HS-27A (cell line): Measurements from ENCODE around the gene NBAS.
"Not testable (repeated sequence)": the region's sequence is repeated elsewhere in the genome, so short reads cannot be mapped to it uniquely, and the experiment has no call there.

Source experiments
- DNase-seq: peaks from one replicate; pipeline ENCODE4 v3.0.0-alpha.2; 2012; ENCODE audit warnings: low read depth, missing footprints

The NBAS gene

DNA sequence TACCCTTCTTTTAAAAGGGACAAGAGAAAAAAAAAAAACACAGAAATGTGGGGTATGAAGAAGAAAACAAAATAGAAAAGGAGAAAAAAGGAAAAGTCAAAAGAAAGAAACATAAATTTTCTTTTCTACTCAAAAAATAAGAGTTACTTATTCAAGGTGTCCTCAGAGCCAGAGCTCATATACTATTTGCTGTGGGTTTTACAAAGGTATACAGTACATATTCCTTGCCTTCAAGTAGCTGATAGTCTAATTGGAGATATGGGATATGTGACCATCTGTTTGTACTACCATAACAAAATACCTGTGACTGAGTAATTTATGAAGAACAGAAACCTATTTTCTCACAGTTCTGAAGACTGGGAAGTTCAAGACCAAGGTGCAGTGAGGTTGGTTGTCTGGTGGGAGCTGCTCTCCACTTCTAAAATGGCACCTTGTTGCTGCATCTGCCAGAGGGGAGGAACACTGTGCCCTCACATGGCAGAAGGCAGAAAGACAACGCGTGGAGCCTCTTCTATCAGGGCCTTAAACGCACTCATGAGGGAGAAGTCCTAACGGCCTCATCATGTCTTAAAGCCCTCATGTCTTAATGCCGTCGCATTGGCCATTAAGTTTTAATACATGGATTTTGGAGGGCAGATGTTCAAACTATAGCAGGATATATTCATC is 33.9 kb downstream of the NBAS start:
- no peak for DNase-seq

DNA sequence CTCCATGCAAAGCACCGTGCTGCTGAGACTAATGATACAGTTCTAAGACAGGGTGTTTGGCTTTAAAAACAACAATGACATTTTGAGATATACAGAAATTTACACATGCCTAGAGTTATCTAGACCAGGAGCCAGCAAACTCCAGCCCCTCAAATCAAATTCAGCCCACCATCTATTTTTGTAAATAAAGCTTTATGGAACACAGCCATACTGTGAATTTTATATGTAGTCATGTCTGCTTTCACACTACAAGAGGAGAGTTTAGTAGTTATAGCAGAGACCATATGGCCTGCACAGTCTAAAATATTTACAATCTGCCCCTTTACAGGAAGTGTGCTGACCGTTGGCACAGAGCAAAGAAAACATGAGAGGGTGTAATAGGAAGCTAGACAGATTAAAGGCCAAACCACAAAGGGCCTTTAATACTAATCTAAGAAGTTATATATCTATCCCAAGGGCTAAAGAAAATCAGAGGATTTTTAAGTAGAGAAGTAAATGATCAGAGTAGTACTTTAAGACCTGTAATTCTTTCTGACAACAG is 39.4 kb downstream of the NBAS start:
- no peak for DNase-seq

- DNase-seq, result no peak
Measured at GRCh38 chr2:15520346-15520745, 40.8 kb downstream of the NBAS start.

DNA sequence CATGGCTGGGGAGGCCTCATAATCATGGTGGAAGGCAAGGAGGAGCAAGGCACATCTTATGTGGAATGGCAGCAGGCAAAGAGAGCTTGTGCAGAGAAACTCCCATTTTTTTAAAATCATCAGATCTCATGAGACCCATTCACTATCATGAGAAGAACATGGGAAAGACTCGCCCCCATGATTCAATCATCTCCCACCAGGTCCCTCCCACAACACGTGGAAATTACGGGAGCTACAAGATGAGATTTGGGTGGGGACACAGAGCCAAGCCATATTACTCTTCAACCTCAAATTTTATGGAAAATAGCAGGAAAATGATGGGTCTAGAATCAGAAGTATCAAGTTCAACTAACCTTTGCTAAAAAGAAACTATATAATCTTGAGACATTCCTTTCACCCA is 42.4 kb downstream of the NBAS start:
- DNase-seq, result not testable (repeated sequence)

DNA sequence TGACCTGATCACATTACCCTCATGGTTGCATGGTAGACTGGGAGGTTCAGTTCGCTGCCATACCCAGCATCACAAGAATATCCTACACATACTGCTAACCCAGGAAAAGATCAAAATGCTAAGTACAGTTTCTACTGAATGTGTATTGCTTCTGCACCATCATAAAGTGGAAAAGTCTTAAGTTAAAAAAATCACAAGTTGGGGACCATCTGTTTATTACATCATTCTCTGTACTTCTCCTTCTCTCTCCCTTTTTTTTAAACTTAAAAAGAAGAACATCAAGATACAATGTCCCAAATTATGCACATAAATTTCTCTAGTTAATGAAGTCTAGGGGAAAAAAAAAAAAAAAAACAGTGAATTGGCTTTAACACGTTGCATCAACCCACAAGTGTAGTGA is 43.3 kb downstream of the NBAS start:
- DNase-seq, result no peak

GRCh38 chr2:15511686-15512085 is 49.4 kb downstream of the NBAS start:
- DNase-seq, result no peak

DNA sequence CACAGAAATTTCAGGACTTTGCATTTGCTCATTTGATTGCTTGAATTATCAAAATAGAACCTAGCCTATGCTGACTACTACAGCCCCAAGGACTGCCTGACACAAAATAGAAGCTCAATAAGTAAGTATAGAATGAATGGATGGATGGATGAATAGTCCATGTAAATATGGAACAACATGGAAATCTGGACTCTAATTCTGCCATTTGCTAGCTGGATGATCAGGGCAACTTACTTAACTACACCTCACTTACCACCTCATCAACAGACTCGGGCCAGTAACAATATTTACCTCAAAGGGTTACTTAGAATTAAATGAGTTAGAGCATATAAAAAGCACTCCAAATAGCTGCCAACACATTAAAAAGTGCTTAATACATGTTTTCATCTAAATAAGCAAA is 50.6 kb downstream of the NBAS start:
- DNase-seq, result no peak

GRCh38 chr2:15510131-15510530 is 51.0 kb downstream of the NBAS start:
- no peak for DNase-seq

GRCh38 chr2:15507697-15508096 is 53.4 kb downstream of the NBAS start:
- DNase-seq, result no peak

GRCh38 chr2:15507061-15507460 is 54.1 kb downstream of the NBAS start:
- no peak for DNase-seq

DNA sequence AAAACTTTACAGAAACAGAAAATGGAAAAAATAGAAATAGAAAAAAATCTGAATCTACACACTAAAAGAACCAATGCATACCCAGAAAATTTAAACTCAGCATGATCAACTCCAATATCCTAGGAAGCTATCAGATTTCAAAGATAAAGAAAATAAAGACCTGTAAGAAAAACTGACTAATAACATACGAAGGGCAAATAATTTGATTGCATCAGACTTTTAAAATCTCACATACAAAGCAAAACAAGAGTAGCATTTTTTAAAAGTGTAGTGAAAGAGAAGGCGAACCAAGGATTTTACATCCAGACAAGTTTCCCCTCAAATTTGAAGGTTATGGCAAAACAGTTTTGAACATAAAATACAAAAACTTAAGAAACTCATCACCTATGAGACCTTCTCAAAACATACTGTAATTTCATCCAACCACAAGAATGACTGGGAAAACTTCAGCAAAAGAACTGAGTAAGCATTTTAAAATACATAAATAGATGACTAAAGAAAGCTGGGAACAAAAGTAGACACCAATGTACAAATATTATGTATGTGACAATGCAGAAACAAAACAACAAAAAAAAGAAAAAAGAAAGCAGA is 54.8 kb downstream of the NBAS start:
- DNase-seq, result no peak

DNA sequence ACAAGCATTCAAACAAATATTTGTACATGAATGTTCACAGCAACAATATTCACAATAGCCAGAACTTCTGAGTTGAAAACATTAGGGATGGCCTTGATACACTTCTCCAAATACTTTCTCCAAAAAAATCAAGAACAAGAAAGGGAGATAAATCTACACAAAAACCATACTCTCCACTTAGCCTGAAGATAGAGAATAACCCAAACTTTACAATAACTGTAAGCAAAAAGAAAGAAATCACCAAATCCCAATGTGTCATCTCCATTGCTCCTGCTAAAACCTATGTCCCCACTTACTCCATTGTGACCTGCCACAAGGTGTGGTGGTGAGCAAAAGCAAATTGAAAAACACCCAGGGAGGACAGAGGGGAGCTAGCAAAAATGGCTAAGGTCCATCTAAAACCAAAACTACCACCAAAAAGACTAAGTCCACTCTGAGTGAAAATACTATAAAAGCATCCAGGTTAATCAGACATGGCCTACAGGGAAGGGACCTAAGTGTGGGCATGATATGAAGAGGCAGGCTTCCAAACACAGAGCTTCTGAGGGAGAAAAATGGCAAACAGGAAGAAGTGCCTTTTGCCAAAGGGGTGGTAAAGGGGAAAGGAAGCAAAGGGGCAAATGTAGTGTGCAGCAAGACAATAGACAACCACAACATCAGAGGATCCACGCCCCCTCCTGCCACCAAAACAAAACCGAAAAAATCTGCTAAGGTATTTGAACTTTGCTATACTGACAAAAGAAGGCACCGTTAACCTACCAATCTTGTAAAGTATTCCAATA is 56.1 kb downstream of the NBAS start:
- no peak for DNase-seq

DNA sequence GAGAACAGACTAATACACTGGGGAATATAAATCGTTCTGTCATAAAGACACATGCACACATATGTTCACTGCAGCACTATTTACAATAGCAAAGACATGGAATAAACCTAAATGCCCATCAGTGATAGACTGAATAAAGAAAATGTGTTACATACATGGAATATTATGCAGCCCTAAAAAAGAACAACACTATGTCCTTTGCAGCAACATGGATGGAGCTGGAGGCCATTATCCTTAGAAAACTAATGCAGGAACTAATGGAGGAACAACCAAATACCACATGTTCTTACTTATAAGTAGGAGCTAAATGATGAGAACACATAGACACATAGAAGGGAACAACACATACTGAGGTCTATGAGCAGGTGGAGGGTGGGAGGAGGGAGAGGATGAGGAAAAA is 61.9 kb downstream of the NBAS start:
- DNase-seq, result not testable (repeated sequence)

DNA sequence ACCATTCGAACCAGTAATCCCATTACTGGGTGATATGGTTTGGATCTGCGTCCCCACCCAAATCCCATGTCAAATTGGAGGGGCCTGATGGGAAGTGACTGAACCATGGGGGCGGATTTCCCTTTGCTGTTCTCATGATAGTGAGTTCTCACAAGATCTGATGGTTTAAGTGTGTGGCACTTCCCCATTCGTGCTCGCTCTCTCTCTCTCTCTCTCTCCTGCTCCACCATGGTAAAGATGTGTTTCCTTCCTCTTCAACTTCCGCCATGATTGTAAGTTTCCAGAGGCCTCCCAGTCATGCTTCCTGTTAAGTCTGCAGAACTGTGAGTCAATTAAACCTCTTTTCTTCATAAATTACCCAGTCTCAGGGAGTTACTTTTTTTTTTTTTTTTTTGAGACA is 62.6 kb downstream of the NBAS start:
- DNase-seq, result no peak

GRCh38 chr2:15494877-15495276 is 66.3 kb downstream of the NBAS start:
- DNase-seq, result no peak

DNA sequence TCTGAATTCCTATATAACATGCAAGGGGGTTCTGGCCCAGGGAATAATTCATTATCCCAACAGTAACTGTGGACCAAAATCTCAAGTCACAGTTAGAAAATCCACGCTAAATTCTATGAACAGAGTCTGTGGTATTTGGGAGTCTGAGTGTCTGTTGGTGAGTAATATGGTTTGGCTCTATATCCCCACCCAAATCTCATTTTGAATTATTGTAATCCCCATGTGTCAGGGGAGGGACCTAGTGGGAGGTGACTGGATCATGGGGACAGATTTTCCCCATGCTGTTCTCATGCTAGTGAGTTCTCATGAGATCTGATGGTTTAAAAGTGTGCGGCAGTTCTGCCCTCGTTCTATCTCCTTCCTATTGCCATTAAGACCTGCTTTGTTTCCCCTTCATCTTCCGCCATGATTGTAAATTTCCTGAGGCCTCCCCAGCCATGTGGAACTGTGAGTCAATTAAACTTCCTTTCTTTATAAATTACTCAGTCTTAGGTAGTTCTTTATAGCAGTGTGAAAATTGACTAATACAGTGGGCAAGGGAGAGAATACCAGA is 68.3 kb downstream of the NBAS start:
- DNase-seq, result no peak

DNA sequence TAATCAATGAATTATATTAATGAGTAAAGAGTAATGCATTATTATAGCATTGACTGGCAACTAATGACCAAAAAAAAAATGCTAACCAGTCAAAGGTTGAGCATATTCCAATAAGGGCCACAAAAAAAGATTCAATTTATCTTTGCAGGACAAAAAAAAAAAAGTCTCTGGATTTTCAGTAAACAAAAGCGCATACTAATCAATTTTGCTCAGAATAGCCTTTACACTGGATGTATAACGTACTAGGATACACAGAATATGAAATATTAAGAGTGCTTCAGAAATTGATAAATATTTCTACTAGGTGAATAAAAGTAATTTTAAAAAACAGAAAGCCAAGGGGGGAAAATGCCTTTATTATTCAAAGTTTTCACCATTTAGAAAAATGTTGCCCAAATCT is 74.4 kb downstream of the NBAS start:
- DNase-seq, result no peak

DNA sequence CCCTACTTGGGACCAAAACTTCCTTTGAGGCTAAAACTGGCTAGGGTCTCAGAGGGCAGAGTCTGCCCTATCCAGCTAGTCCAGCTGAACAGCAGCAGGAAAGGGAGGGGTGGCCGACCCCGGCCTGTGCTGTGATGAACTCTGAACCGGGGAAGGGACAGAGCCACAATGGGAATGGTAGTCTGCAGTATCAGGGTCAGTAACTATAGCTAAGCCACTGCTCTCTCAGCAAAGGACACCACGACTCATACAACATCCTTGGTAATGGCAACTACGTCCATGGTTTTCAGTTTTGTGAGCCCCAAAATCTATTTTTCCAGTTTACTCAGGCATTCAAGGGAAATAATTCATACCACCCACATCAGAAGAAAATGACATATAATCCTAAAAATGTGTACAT is 75.2 kb downstream of the NBAS start:
- no peak for DNase-seq

DNA sequence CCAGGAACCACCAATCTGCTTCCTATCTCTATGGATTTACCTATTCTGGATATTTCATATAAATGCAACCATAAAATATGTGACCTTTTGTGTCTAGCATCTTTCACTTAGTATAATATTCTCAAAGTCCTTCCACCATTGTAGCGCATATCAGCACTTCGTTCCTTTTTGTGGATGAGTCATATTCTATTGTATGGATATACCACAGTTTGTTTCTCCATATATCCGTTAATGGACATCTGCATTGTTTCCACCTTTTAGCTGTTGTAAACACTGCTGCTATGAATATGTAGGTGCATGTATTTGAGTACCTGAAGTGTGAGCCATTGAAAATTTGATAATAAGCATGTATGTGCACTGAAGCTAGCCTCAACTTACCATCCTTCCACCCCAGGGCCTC is 80.1 kb downstream of the NBAS start:
- no peak for DNase-seq

DNA sequence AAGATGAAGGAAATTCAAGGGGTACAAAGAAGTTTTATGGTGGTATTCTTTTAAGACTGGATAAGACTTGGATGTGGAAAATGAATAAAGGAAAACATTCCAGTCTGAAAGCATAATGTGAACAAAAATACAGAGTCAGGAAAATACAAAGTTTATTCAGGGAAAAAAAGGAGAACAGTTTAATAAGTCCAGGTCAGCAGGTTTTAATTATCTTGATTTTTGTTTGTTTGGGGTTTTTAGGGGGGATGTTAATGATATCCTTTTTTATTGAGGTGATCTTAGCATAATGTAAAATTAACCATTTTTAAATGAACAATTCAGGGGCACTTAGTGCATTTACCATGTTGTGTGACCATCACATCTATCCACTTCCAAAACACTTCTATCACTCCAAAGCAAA is 80.6 kb downstream of the NBAS start:
- DNase-seq, result no peak

GRCh38 chr2:15472876-15473275 is 88.3 kb downstream of the NBAS start:
- DNase-seq, result no peak

DNA sequence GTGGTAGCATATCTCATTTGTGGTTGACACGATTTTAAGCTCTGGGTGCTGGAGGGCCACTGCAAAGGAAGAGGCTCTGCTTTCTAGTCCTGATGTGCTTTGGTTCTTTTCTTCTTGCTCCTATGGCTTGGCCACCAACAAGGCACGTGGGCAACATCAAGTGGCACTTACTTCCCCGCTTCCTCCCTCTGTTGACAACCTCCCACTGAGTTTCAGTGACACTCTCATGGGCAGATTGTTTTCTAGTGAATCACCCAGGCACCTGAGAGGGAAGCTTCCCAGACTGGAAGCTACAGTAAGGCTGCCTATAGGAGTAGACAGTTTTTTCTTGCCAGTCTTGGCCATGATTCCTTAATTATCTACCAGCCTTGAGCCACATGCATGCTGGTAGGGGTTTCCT is 89.0 kb downstream of the NBAS start:
- no peak for DNase-seq

GRCh38 chr2:15471606-15472005 is 89.5 kb downstream of the NBAS start:
- DNase-seq, result no peak
